Measurements from ENCODE around the gene CALR3. TPM values are rescaled to one million over a fixed set of nuclear protein-coding genes. Genes with fewer than 3 reads are reported as not detected.

CALR3 gene
- total and polyA plus RNA-seq, 2 of the 13 experiments (the other 11 are each of a cell fraction or from before 2014, with no cell fraction given): not detected

GRCh38 chr19:16542045-16542909 is 46.3 kb upstream of the CALR3 start, which contains the start of gene CHERP:
CHERP (minus strand) TSS chr19:16542437; CDS start chr19:16542378, 59 bp downstream.
- ATAC-seq (peak; percentile 81), FAIRE-seq (no peak), DNase-seq (ENCODE audit: low spot score) (peak; percentile 87)
- 3% methylated on average over 12 of the region's 108 CpGs for WGBS (ENCODE audit: low lambda C conversion rate)
- intact Hi-C loops (cut with micrococcal nuclease; ENCODE audit: unreplicated experiment) (no loop called here), in situ Hi-C loops (cut with HindIII; ENCODE audit: extremely low pct_ligation_motif_present, low pct_unique_long_range_greater_than_20kb) (no loop called here)
- no peaks in the 10 kb centered on the region for H3K9me3 ChIP-seq (ENCODE audit: low read length)
- ChIA-PET CTCF (ENCODE audit: low intra/inter-chr PET ratio, low total read pairs) (no interaction called here), POLR2A (interaction anchor here (0.9 to 1.5 kb wide), 5 partner anchors 30 to 55 kb away, joined by 3 to 10 read pairs (median 4); partner anchors contain the start of genes C19orf44, CALR3 and SLC35E1)
- H2AFZ ChIP-seq (ENCODE audit: low read length): no peak within 1 kb of the TSS
- peaks cover 21% of the 10 kb centered on the region for H4K20me1 ChIP-seq (ENCODE audit: insufficient read depth, low read length)
- peaks cover 57% of the 10 kb centered on the region for H3K79me2 ChIP-seq (ENCODE audit: insufficient read depth, low read length)
- peak within 1 kb of the TSS; percentile 89 for H3K4me2 ChIP-seq (ENCODE audit: low read depth, low read length)
- peak within 1 kb of the TSS; percentile 87 for H3K27ac ChIP-seq (ENCODE audit: extremely low read length, insufficient read depth, low read length)
- H3K36me3 ChIP-seq (replicated peaks in 1 of 2; ENCODE audit: control insufficient read depth in 1 of 2, insufficient read depth in 2 of 2, low read length in 2 of 2): peaks cover 9 to 20% of the 10 kb centered on the region in 2 experiments
- no TSS peak for BruUV-seq (replicated peaks)
- no peaks in the 10 kb centered on the region; a peak in 1 of 5 replicates for H3K27me3 ChIP-seq (ENCODE audit: control insufficient read depth in 1 of 2, insufficient read depth in 2 of 2, low read length in 2 of 2)
- H3K4me1 ChIP-seq (ENCODE audit: insufficient read depth, low read length): peaks cover 32% of the 10 kb centered on the region
- peak within 1 kb of the TSS; percentile 96 for H3K9ac ChIP-seq (ENCODE audit: insufficient read depth, low read depth, low read length)
- H3K4me3 ChIP-seq (replicated peaks in 1 of 3; ENCODE audit: insufficient read depth in 1 of 3, low read depth in 2 of 3, low read length in 3 of 3): peak within 1 kb of the TSS; percentile 86 to 99 (median 96)
- TF ChIP-seq ZNF546 (CRISPR knock-in tag; conservative IDR thresholded peaks at IDR 0.05) (no peak), ZFP41 (CRISPR knock-in tag; IDR thresholded peaks at IDR 0.05; ENCODE audit: borderline replicate concordance) (no peak), POLR2A (IDR thresholded peaks at IDR 0.05; ENCODE audit: insufficient read depth in 1 of 2, low read depth in 2 of 2, low read length in 2 of 2) (peak; percentile 76 to 95), ZFP37 (CRISPR knock-in tag; IDR thresholded peaks at IDR 0.05; ENCODE audit: borderline replicate concordance) (peak; percentile 78; the same call in 1 of the 2 replicates), ETV5 (CRISPR knock-in tag; IDR thresholded peaks at IDR 0.05; ENCODE audit: borderline replicate concordance) (peak; percentile 97), THYN1 (CRISPR knock-in tag; IDR thresholded peaks at IDR 0.05; ENCODE audit: borderline replicate concordance, low read depth) (no peak), ZC3H13 (CRISPR knock-in tag; IDR thresholded peaks at IDR 0.05) (peak; percentile 76), ZBTB25 (CRISPR knock-in tag; IDR thresholded peaks at IDR 0.05) (peak; percentile 85), ZNF619 (CRISPR knock-in tag; IDR thresholded peaks at IDR 0.05) (peak; percentile 72), REL (CRISPR knock-in tag; conservative IDR thresholded peaks at IDR 0.05) (peak; percentile 57; the same call in 1 of the 2 replicates), CBFB (CRISPR knock-in tag; IDR thresholded peaks at IDR 0.05) (peak; percentile 22; the same call in 1 of the 2 replicates), RFX3 (CRISPR knock-in tag; IDR thresholded peaks at IDR 0.05) (peak; percentile 88), ZNF274 (CRISPR knock-in tag; IDR thresholded peaks at IDR 0.05) (peak; percentile 67; the same call in 1 of the 2 replicates), KLF13 (CRISPR knock-in tag; IDR thresholded peaks at IDR 0.05) (no peak), ZFP82 (CRISPR knock-in tag; IDR thresholded peaks at IDR 0.05; ENCODE audit: borderline replicate concordance) (peak; percentile 56; the same call in 1 of the 2 replicates), ZNF891 (CRISPR knock-in tag; IDR thresholded peaks at IDR 0.05) (peak; percentile 44), GLI4 (CRISPR knock-in tag; IDR thresholded peaks at IDR 0.05; ENCODE audit: borderline replicate concordance) (peak; percentile 81; the same call in 1 of the 2 replicates), SMAD1 (CRISPR knock-in tag; IDR thresholded peaks at IDR 0.05; ENCODE audit: borderline replicate concordance, low read depth) (no peak; the same call in 1 of the 2 replicates), KMT2A (CRISPR knock-in tag; IDR thresholded peaks at IDR 0.05) (peak; percentile 89; the same call in 1 of the 2 replicates), SRY (CRISPR knock-in tag; IDR thresholded peaks at IDR 0.05) (peak; percentile 67), ZNF230 (CRISPR knock-in tag; IDR thresholded peaks at IDR 0.05) (peak; percentile 84; the same call in 1 of the 2 replicates)
- TF ChIP-seq, protein P1, sequence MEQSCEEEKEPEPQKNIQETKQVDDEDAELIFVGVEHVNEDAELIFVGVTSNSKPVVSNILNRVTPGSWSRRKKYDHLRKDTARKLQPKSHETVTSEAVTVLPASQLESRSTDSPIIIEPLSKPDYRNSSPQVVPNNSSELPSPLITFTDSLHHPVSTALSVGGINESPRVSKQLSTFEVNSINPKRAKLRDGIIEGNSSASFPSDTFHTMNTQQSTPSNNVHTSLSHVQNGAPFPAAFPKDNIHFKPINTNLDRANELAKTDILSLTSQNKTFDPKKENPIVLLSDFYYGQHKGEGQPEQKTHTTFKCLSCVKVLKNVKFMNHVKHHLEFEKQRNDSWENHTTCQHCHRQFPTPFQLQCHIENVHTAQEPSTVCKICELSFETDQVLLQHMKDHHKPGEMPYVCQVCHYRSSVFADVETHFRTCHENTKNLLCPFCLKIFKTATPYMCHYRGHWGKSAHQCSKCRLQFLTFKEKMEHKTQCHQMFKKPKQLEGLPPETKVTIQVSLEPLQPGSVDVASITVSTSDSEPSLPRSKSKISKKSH (CRISPR knock-in tag; IDR thresholded peaks at IDR 0.05; ENCODE audit: borderline replicate concordance): 0 out of 2 replicates have a peak, but pooled peaks have one; percentile 16
